ENCODE measurements around the gene LARGE2.

Gene LARGE2

GRCh38 chr11:45927684-45928413 lies 5.4 kb downstream of the LARGE2 start:
- TF ChIP-seq PPARA (CRISPR knock-in tag; IDR thresholded peaks at IDR 0.05; ENCODE audit: borderline replicate concordance) (no peak), ARNTL (CRISPR knock-in tag; IDR thresholded peaks at IDR 0.05; ENCODE audit: borderline replicate concordance, low read depth) (no peak), ZFP30 (CRISPR knock-in tag; IDR thresholded peaks at IDR 0.05) (no peak), ZNF565 (CRISPR knock-in tag; conservative IDR thresholded peaks at IDR 0.05; ENCODE audit: low read depth) (no peak), ZNF8 (CRISPR knock-in tag; IDR thresholded peaks at IDR 0.05) (no peak), TCF4 (CRISPR knock-in tag; IDR thresholded peaks at IDR 0.05; ENCODE audit: borderline replicate concordance) (no peak), TSHZ2 (CRISPR knock-in tag; IDR thresholded peaks at IDR 0.05) (no peak), ESRRG (CRISPR knock-in tag; IDR thresholded peaks at IDR 0.05) (no peak)
- TF ChIP-seq, protein P1, sequence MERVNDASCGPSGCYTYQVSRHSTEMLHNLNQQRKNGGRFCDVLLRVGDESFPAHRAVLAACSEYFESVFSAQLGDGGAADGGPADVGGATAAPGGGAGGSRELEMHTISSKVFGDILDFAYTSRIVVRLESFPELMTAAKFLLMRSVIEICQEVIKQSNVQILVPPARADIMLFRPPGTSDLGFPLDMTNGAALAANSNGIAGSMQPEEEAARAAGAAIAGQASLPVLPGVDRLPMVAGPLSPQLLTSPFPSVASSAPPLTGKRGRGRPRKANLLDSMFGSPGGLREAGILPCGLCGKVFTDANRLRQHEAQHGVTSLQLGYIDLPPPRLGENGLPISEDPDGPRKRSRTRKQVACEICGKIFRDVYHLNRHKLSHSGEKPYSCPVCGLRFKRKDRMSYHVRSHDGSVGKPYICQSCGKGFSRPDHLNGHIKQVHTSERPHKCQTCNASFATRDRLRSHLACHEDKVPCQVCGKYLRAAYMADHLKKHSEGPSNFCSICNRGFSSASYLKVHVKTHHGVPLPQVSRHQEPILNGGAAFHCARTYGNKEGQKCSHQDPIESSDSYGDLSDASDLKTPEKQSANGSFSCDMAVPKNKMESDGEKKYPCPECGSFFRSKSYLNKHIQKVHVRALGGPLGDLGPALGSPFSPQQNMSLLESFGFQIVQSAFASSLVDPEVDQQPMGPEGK (CRISPR knock-in tag; IDR thresholded peaks at IDR 0.05; ENCODE audit: borderline replicate concordance), result no peak
- TF ChIP-seq, protein P2, sequence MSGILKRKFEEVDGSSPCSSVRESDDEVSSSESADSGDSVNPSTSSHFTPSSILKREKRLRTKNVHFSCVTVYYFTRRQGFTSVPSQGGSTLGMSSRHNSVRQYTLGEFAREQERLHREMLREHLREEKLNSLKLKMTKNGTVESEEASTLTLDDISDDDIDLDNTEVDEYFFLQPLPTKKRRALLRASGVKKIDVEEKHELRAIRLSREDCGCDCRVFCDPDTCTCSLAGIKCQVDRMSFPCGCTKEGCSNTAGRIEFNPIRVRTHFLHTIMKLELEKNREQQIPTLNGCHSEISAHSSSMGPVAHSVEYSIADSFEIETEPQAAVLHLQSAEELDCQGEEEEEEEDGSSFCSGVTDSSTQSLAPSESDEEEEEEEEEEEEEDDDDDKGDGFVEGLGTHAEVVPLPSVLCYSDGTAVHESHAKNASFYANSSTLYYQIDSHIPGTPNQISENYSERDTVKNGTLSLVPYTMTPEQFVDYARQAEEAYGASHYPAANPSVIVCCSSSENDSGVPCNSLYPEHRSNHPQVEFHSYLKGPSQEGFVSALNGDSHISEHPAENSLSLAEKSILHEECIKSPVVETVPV (CRISPR knock-in tag; IDR thresholded peaks at IDR 0.05), result no peak
- no peak for ATAC-seq

DNA sequence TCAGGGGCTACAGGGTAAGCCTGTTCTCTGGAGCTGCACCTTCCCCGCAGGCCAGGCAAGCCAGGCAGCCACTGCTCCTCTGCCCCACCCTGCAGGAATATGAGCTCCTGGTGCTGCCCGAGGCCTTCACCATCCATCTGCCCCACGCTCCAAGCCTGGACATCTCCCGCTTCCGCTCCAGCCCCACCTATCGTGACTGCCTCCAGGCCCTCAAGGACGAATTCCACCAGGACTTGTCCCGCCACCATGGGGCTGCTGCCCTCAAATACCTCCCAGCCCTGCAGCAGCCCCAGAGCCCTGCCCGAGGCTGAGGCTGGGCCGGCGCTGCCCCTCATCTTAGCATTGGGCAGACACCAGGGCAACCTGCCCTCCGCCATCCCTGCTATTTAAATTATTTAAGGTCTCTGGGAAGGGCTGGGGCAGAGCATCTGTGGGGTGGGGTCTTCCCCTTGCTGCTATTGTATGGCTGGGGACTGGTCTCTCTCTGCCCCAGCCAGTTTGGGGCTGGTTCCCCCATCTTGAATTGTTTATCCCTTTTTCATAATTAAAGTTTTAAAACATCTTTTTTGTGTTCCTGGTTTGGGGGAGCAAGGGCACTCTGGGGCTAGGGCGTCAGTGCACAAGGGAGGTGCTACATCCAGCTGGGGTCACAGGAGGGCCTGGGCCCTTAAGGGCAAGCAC lies 6.2 kb downstream of the LARGE2 start:
- ATAC-seq, result no peak
- TF ChIP-seq OSR1 (CRISPR knock-in tag; IDR thresholded peaks at IDR 0.05), result no peak
- no peak for TF ChIP-seq ESRRG (CRISPR knock-in tag; IDR thresholded peaks at IDR 0.05)
- TF ChIP-seq TSHZ2 (CRISPR knock-in tag; IDR thresholded peaks at IDR 0.05), result no peak
- TF ChIP-seq CSDC2 (CRISPR knock-in tag; IDR thresholded peaks at IDR 0.05), result no peak
- no peak for TF ChIP-seq TOX (CRISPR knock-in tag; IDR thresholded peaks at IDR 0.05; ENCODE audit: borderline replicate concordance)
- no peak for TF ChIP-seq TCF4 (CRISPR knock-in tag; IDR thresholded peaks at IDR 0.05; ENCODE audit: borderline replicate concordance)
- TF ChIP-seq ZFP3 (CRISPR knock-in tag; IDR thresholded peaks at IDR 0.05), result no peak
- TF ChIP-seq SNAI2 (CRISPR knock-in tag; IDR thresholded peaks at IDR 0.05), result no peak
- TF ChIP-seq, protein P3, sequence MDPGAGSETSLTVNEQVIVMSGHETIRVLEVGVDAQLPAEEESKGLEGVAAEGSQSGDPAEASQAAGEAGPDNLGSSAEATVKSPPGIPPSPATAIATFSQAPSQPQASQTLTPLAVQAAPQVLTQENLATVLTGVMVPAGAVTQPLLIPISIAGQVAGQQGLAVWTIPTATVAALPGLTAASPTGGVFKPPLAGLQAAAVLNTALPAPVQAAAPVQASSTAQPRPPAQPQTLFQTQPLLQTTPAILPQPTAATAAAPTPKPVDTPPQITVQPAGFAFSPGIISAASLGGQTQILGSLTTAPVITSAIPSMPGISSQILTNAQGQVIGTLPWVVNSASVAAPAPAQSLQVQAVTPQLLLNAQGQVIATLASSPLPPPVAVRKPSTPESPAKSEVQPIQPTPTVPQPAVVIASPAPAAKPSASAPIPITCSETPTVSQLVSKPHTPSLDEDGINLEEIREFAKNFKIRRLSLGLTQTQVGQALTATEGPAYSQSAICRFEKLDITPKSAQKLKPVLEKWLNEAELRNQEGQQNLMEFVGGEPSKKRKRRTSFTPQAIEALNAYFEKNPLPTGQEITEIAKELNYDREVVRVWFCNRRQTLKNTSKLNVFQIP (CRISPR knock-in tag; IDR thresholded peaks at IDR 0.05; ENCODE audit: borderline replicate concordance, low read depth), result no peak
- TF ChIP-seq ISL1 (CRISPR knock-in tag; IDR thresholded peaks at IDR 0.05), result no peak
- TF ChIP-seq, protein P1 (CRISPR knock-in tag; IDR thresholded peaks at IDR 0.05; ENCODE audit: borderline replicate concordance), result no peak

Data from SK-N-SH treated with all-trans-retinoic acid at 6 μM for 48 hours (cell line).